Endothelial cell of umbilical vein (primary cell): ENCODE measurements around the gene ERO1B. TPM values are rescaled to one million over a fixed set of nuclear protein-coding genes. Genes with fewer than 3 reads are reported as not detected.

ENCODE experiments used
- BruUV-seq: library from RNA; stranded (reverse); fragments of 400-500 nt; replicated peaks from 2 replicates; lab custom pipeline; 2021; lab: Mats Ljungman, UMichigan
- CTCF ChIA-PET: fragments of 300-600, 350-600 bp; sonication (Branson Sonifier 250); formaldehyde crosslinking; loops from one replicate; lab custom pipeline; 2021; ENCODE audit warnings: antibody characterized with exemption, inconsistent platforms; lab: Charles Lee
- POLR2A ChIA-PET: fragments of 300-600, 350-600 bp; sonication (Branson Sonifier 250); formaldehyde crosslinking; loops from one replicate; lab custom pipeline; 2021; ENCODE audit warnings: antibody characterized with exemption, inconsistent platforms; lab: Charles Lee
- DNase-seq: peaks from one replicate; pipeline ENCODE4 v3.0.0-alpha.2; 2011; ENCODE audit warnings: low read depth, low spot score
- FAIRE-seq: peaks from 2 replicates; lab custom pipeline; 2011; peaks lifted over from hg19 to GRCh38; lab: Jason Lieb, UNC
- H2AFZ ChIP-seq: 2 replicates; pipeline ENCODE4 v1.6.0; 2012; ENCODE audit warnings: low read depth, low read length, control low read depth, inconsistent platforms
- H3K27ac ChIP-seq: 2 replicates; pipeline ENCODE4 v1.5.1; 2011; ENCODE audit warnings: low read depth, mild to moderate bottlenecking, control low read depth, low read length, moderate library complexity; ENCODE audit not compliant: insufficient read depth
- H3K27me3 ChIP-seq, 2 experiments: 2 replicates each; pipeline versions ENCODE4 v1.6.0 to v1.6.1; 2011; ENCODE audit warnings: low read length in 2 of 2, mixed read lengths in 1 of 2; ENCODE audit not compliant: control insufficient read depth in 2 of 2, insufficient read depth in 2 of 2
- H3K36me3 ChIP-seq, 2 experiments: 2 replicates in 1 of 2; 3 replicates in 1 of 2; pipeline ENCODE4 v1.5.1; 2011; ENCODE audit warnings: low read length in 2 of 2, mild to moderate bottlenecking in 1 of 2, moderate library complexity in 1 of 2; ENCODE audit not compliant: control insufficient read depth in 2 of 2, insufficient read depth in 2 of 2; ENCODE audit errors: extremely low read depth in 1 of 2
- H3K4me1 ChIP-seq: 3 replicates; pipeline ENCODE4 v1.5.1; 2011; ENCODE audit warnings: mild to moderate bottlenecking, low read length; ENCODE audit not compliant: control insufficient read depth, insufficient read depth; ENCODE audit errors: extremely low read depth
- H3K4me2 ChIP-seq: 2 replicates; pipeline ENCODE4 v1.6.1; 2011; ENCODE audit warnings: low read length, control low read depth, mixed read lengths; ENCODE audit not compliant: insufficient read depth
- H3K4me3 ChIP-seq, 3 experiments: fragments of 200-600 bp in 1 of 3; sonication (generic), shearing (Covaris generic) in 1 of 3; replicated peaks in 1 of 3; 2 replicates each; pipeline ENCODE4 v1.5.1; 2011 to 2016; ENCODE audit warnings: control low read depth in 3 of 3, low read length in 3 of 3, mild to moderate bottlenecking in 2 of 3, inconsistent platforms in 1 of 3, low read depth in 1 of 3, moderate library complexity in 1 of 3; ENCODE audit not compliant: insufficient read depth in 1 of 3
- H3K79me2 ChIP-seq: 2 replicates; pipeline ENCODE4 v1.6.0; 2012; ENCODE audit warnings: low read length, inconsistent platforms; ENCODE audit not compliant: control insufficient read depth, insufficient read depth
- H3K9ac ChIP-seq: replicated peaks from 2 replicates; pipeline ENCODE3; 2011; ENCODE audit warnings: low read length, control low read depth; ENCODE audit not compliant: insufficient read depth; ENCODE audit errors: extremely low read depth
- H3K9me1 ChIP-seq: replicated peaks from 3 replicates; pipeline ENCODE4 v1.6.0; 2011; ENCODE audit warnings: mild to moderate bottlenecking, low read length; ENCODE audit not compliant: control insufficient read depth, insufficient read depth; ENCODE audit errors: extremely low read depth
- H3K9me3 ChIP-seq: replicated peaks from 2 replicates; pipeline ENCODE4 v1.5.1; 2012; ENCODE audit warnings: low read length, inconsistent platforms; ENCODE audit not compliant: control insufficient read depth, insufficient read depth
- H4K20me1 ChIP-seq: replicated peaks from 2 replicates; pipeline ENCODE3; 2011; ENCODE audit warnings: mild to moderate bottlenecking, low read length; ENCODE audit not compliant: control insufficient read depth, insufficient read depth; ENCODE audit errors: extremely low read depth
- EZH2 ChIP-seq: IDR thresholded peaks from 2 replicates; pipeline ENCODE4 v1.6.1; 2012; ENCODE audit warnings: borderline replicate concordance, low read depth, mild to moderate bottlenecking, moderate library complexity, low read length, inconsistent platforms; ENCODE audit not compliant: severe bottlenecking
- FOS ChIP-seq: IDR thresholded peaks from 2 replicates; pipeline ENCODE4 v1.6.1; 2011; ENCODE audit warnings: mild to moderate bottlenecking, low read length, moderate library complexity, borderline replicate concordance; ENCODE audit not compliant: insufficient read depth
- MAX ChIP-seq: IDR thresholded peaks from 2 replicates; pipeline ENCODE4 v1.6.1; 2011; ENCODE audit not compliant: insufficient read depth, insufficient read length
- MYC ChIP-seq: IDR thresholded peaks from one replicate; pipeline ENCODE4 v1.6.1; 2011; ENCODE audit warnings: mild to moderate bottlenecking, low read depth, low read length
- POLR2A ChIP-seq: IDR thresholded peaks from 2 replicates; pipeline ENCODE4 v1.6.1; 2012; ENCODE audit warnings: low read depth, mild to moderate bottlenecking, control low read depth, low read length
- dilution Hi-C: fragments of 300-500 bp; cut with MboI; formaldehyde crosslinking; loops from one replicate; pipeline ENCODE4 v1.15.0; 2019; ENCODE audit warnings: low sequenced_read_pairs; ENCODE audit not compliant: extremely low pct_ligation_motif_present
- intact Hi-C: fragments of 100-400 bp; cut with micrococcal nuclease; formaldehyde crosslinking; loops from one replicate; pipeline ENCODE4 v1.10.0; 2022
- polyA plus RNA-seq, 4 experiments: library from polyadenylated mRNA; depleted of rRNA in 3 of 4; stranded (reverse) in 3 of 4; unstranded in 1 of 4; fragments of >200 nt; gene quantifications; 2 replicates each; pipeline versions ENCODE4 v1.2.1 to v1.2.3, GENCODE V29; 2011 to 2012; ENCODE audit warnings: missing spikeins in 1 of 4
- total RNA-seq: library from RNA; stranded (reverse); gene quantifications from 2 replicates; pipeline ENCODE4 v1.2.3, GENCODE V29; 2021

ERO1B gene
- total and polyA plus RNA-seq, 2 donors (not counting 3 experiments of a cell fraction or from before 2014, with no cell fraction given) = 1.9 to 3.6 TPM

- no peak overlapping the region for H3K4me2 ChIP-seq
- ChIA-PET POLR2A (no interaction called here), CTCF (no interaction called here)
- intact Hi-C loops (no loop called here), dilution Hi-C loops (no loop called here)
- TF ChIP-seq FOS (no peak), MAX (no peak), MYC (no peak), POLR2A (no peak), EZH2 (no peak)
- no peak for DNase-seq
- H3K9me3 ChIP-seq = no peaks in the 10 kb centered on the region
- H2AFZ ChIP-seq = no peak overlapping the region
- no peaks in the 10 kb centered on the region for H3K79me2 ChIP-seq
- FAIRE-seq = no peak
- BruUV-seq = no TSS peak
- no peak overlapping the region for H3K27ac ChIP-seq
- H3K9ac ChIP-seq = no peak overlapping the region
- H3K27me3 ChIP-seq = no peaks in the 10 kb centered on the region
- no peaks in the 10 kb centered on the region for H3K9me1 ChIP-seq
- H3K4me1 ChIP-seq = no peaks in the 10 kb centered on the region
- no peaks in the 10 kb centered on the region for H3K36me3 ChIP-seq
- H4K20me1 ChIP-seq = no peaks in the 10 kb centered on the region
- H3K4me3 ChIP-seq = no peak overlapping the region
These were observed 41.0 kb upstream of the ERO1B start for GRCh38 chr1:236322566-236323409.

- H3K9me3 ChIP-seq = no peaks in the 10 kb centered on the region
- H3K36me3 ChIP-seq = no peaks in the 10 kb centered on the region
- BruUV-seq = no TSS peak
- CTCF ChIA-PET = no interaction called here
- H4K20me1 ChIP-seq = no peaks in the 10 kb centered on the region
- H3K9ac ChIP-seq = no peak overlapping the region
- no peak overlapping the region for H3K27ac ChIP-seq
- no peak overlapping the region for H2AFZ ChIP-seq
- TF ChIP-seq FOS = no peak
- TF ChIP-seq MAX = no peak
- no peak for DNase-seq
- POLR2A ChIA-PET = no interaction called here
- no peaks in the 10 kb centered on the region for H3K9me1 ChIP-seq
- dilution Hi-C loops = no loop called here
- FAIRE-seq = no peak
- H3K27me3 ChIP-seq = no peaks in the 10 kb centered on the region
- H3K79me2 ChIP-seq = no peaks in the 10 kb centered on the region
- H3K4me2 ChIP-seq = no peak overlapping the region
- intact Hi-C loops = no loop called here
- no peak overlapping the region for H3K4me3 ChIP-seq
- H3K4me1 ChIP-seq = no peaks in the 10 kb centered on the region
These were observed 39.3 kb upstream of the ERO1B start for GRCh38 chr1:236321101-236321500.
